BLaER1 (cell line): ENCODE data around the gene DCTD.
A peak's percentile ranks its signal among the peaks of the same experiment; 100 is the strongest.

Experiments
- H3K27ac ChIP-seq: shearing (Covaris generic); formaldehyde crosslinking; 2 replicates; pipeline ENCODE4 v1.8.1; 2022
- H3K27me3 ChIP-seq: shearing (Covaris generic); formaldehyde crosslinking; 2 replicates; pipeline ENCODE4 v1.8.1; 2022
- H3K36me3 ChIP-seq: shearing (Covaris generic); formaldehyde crosslinking; 2 replicates; pipeline ENCODE4 v1.8.1; 2022
- H3K4me1 ChIP-seq: shearing (Covaris generic); formaldehyde crosslinking; 2 replicates; pipeline ENCODE4 v1.8.1; 2022
- H3K4me2 ChIP-seq: shearing (Covaris generic); formaldehyde crosslinking; 2 replicates; pipeline ENCODE4 v1.8.1; 2022
- H3K4me3 ChIP-seq: shearing (Covaris generic); formaldehyde crosslinking; 2 replicates; pipeline ENCODE4 v1.8.1; 2022
- H3K9ac ChIP-seq: shearing (Covaris generic); formaldehyde crosslinking; 2 replicates; pipeline ENCODE4 v1.8.1; 2022
- H3K9me3 ChIP-seq: shearing (Covaris generic); formaldehyde crosslinking; 2 replicates; pipeline ENCODE4 v1.8.1; 2022
- H4K20me1 ChIP-seq: shearing (Covaris generic); formaldehyde crosslinking; 2 replicates; pipeline ENCODE4 v1.8.1; 2022
- Cebpa-rat ChIP-seq: shearing (Covaris generic); IDR thresholded peaks from 2 replicates; pipeline ENCODE4 v1.8.1; 2022

Gene DCTD

GRCh38 chr4:182917182-182918043 is at the start of gene DCTD:
Gene DCTD, minus strand, starts transcription at chr4:182917386. Its CDS starts 1,818 bp downstream, at chr4:182915568.
- no peak for TF ChIP-seq Cebpa-rat
- no peaks in the 10 kb centered on the region for H3K9me3 ChIP-seq
- H3K4me3 ChIP-seq = peak within 1 kb of the TSS; percentile 83

GRCh38 chr4:182960746-182961145 is 43.6 kb upstream of the DCTD start:
- Histone ChIP-seq H3K4me2 (no peak overlapping the region), H3K27ac (no peak overlapping the region), H3K4me1 (0 out of 2 replicates have a peak, but pooled peaks cover 9% of the 10 kb centered on the region)

More at GRCh38 chr4:182917182-182918043, at the start of gene DCTD:
- Histone ChIP-seq H3K27ac (peak within 1 kb of the TSS; percentile 98), H3K4me2 (peak within 1 kb of the TSS; percentile 87), H3K4me1 (peaks cover 45% of the 10 kb centered on the region), H3K27me3 (no peaks in the 10 kb centered on the region), H3K9ac (peak within 1 kb of the TSS; percentile 97), H3K36me3 (peaks cover 31% of the 10 kb centered on the region), H4K20me1 (peaks cover 5% of the 10 kb centered on the region; the same call in 1 of the 2 replicates)

DNA sequence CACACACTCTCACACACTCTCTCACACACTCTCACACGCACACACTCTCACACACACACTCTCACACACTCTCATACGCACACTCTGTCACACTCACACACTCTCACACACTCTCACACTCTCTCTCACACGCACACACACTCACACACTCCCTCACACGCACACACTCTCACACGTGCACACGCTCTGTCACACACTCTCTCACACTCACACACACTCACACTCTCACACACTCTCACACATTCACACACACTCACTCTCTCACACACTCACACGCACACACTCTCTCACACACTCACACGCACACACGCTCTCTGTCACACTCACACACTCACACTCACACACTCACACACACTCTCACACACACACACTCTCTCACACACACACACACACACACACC is 43.0 kb upstream of the DCTD start:
- Histone ChIP-seq H4K20me1 (no peaks in the 10 kb centered on the region), H3K4me2 (no peak overlapping the region), H3K9ac (no peak overlapping the region), H3K4me1 (0 out of 2 replicates have a peak, but pooled peaks cover 9% of the 10 kb centered on the region), H3K27ac (no peak overlapping the region), H3K4me3 (no peak overlapping the region), H3K27me3 (no peaks in the 10 kb centered on the region), H3K36me3 (no peaks in the 10 kb centered on the region), H3K9me3 (peaks cover 10% of the 10 kb centered on the region)
- no peak for TF ChIP-seq Cebpa-rat

More at GRCh38 chr4:182960746-182961145, 43.6 kb upstream of the DCTD start:
- H3K27me3 ChIP-seq = no peaks in the 10 kb centered on the region
- H3K36me3 ChIP-seq = no peaks in the 10 kb centered on the region
- peaks cover 10% of the 10 kb centered on the region for H3K9me3 ChIP-seq
- no peaks in the 10 kb centered on the region for H4K20me1 ChIP-seq
- no peak overlapping the region for H3K4me3 ChIP-seq
- H3K9ac ChIP-seq = no peak overlapping the region
- TF ChIP-seq Cebpa-rat = no peak

DNA sequence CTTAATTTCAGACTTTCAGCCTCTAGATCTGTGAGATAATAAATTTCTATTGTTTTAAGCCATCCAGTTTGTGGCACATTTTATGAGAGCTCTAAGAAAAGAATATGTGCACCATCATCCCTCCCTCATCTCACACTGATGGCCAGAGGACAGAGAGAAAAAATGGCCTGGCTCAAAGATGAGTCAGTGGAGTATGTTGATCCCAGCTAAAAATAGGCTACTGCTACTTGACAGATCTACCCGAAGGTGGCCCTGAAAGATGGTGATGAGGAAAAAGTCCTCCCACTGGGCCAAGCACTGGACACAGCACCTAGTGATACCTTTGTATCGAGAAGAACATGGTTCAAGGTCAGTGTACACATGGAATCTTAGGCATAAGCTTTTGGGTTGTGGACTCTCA is 38.2 kb upstream of the DCTD start:
- no peaks in the 10 kb centered on the region for H3K36me3 ChIP-seq
- no peaks in the 10 kb centered on the region for H3K27me3 ChIP-seq
- no peak overlapping the region for H3K4me2 ChIP-seq
- H3K9me3 ChIP-seq = peaks cover 13% of the 10 kb centered on the region
- no peak for TF ChIP-seq Cebpa-rat
- no peak overlapping the region for H3K9ac ChIP-seq
- no peak overlapping the region for H3K27ac ChIP-seq
- H4K20me1 ChIP-seq = no peaks in the 10 kb centered on the region
- H3K4me3 ChIP-seq = no peak overlapping the region
- no peaks in the 10 kb centered on the region for H3K4me1 ChIP-seq

DNA sequence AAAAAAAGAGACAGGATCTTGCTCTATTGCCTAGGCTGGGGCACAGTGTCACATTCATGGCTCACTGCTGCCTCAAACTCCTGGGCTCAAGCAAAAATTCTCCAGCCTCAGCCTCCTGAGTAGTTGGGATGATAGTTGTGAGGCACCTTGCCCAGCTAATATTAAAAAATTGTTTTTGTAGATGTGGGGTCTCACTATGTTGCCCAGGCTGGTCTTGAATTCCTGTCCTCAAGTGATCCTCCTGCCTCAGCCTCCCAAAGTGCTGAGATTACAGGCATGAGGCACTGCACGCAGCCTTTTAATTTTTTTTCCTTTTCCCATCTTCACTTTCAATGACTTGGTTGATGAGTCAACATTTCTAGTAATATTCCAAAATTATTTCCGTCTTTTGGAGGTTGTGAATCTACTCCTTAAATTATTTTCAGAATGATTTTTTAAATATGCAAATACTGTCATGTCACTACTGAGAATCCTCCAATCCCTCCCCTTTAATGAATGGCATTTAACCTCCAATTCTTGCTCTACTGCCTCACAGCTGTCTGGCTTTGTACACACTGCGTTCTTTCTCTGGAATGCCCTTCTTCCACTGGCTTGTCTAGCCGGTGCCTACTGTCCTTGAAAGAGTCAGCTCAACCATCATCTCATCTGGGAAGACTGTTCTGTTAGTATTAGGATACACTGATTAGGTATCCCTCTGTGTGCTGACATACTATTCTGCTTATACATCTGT is 27.5 kb upstream of the DCTD start:
- Histone ChIP-seq H3K4me1 (no peaks in the 10 kb centered on the region), H4K20me1 (no peaks in the 10 kb centered on the region), H3K9me3 (no peaks in the 10 kb centered on the region), H3K27ac (no peak overlapping the region), H3K9ac (no peak overlapping the region), H3K27me3 (no peaks in the 10 kb centered on the region), H3K4me3 (no peak overlapping the region), H3K4me2 (no peak overlapping the region), H3K36me3 (no peaks in the 10 kb centered on the region)
- no peak for TF ChIP-seq Cebpa-rat

- Histone ChIP-seq H3K4me1 (no peaks in the 10 kb centered on the region), H3K36me3 (no peaks in the 10 kb centered on the region), H3K4me2 (no peak overlapping the region), H4K20me1 (no peaks in the 10 kb centered on the region), H3K4me3 (no peak overlapping the region), H3K27me3 (no peaks in the 10 kb centered on the region), H3K9ac (no peak overlapping the region), H3K9me3 (no peaks in the 10 kb centered on the region), H3K27ac (no peak overlapping the region)
- no peak for TF ChIP-seq Cebpa-rat
Observed at GRCh38 chr4:182939680-182940079, 22.5 kb upstream of the DCTD start.

DNA sequence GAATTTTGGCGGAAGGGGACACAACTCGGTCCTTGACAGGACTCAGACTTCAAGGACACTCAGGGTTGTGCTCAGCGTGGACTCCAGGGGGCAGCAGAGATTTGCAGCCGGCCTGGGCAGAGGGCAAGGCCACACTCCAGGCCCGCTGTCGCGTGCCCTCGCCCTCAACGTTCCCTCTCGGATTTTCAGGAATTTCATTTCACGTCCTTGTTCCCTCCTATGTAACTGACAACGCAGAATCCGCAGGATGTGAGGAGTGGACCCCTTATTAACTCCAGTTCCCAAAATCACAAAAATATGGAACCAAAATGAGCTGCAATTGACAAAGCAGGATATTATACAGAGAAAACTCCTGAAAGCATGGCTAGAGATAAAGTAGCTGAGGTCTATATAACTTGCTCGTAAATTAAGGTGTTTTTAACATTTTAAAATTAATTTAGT is 21.0 kb upstream of the DCTD start:
- Histone ChIP-seq H3K9ac (no peak overlapping the region), H3K4me2 (no peak overlapping the region), H4K20me1 (no peaks in the 10 kb centered on the region), H3K36me3 (no peaks in the 10 kb centered on the region), H3K27me3 (no peaks in the 10 kb centered on the region), H3K4me3 (no peak overlapping the region), H3K4me1 (no peaks in the 10 kb centered on the region), H3K9me3 (no peaks in the 10 kb centered on the region), H3K27ac (no peak overlapping the region)
- no peak for TF ChIP-seq Cebpa-rat

DNA sequence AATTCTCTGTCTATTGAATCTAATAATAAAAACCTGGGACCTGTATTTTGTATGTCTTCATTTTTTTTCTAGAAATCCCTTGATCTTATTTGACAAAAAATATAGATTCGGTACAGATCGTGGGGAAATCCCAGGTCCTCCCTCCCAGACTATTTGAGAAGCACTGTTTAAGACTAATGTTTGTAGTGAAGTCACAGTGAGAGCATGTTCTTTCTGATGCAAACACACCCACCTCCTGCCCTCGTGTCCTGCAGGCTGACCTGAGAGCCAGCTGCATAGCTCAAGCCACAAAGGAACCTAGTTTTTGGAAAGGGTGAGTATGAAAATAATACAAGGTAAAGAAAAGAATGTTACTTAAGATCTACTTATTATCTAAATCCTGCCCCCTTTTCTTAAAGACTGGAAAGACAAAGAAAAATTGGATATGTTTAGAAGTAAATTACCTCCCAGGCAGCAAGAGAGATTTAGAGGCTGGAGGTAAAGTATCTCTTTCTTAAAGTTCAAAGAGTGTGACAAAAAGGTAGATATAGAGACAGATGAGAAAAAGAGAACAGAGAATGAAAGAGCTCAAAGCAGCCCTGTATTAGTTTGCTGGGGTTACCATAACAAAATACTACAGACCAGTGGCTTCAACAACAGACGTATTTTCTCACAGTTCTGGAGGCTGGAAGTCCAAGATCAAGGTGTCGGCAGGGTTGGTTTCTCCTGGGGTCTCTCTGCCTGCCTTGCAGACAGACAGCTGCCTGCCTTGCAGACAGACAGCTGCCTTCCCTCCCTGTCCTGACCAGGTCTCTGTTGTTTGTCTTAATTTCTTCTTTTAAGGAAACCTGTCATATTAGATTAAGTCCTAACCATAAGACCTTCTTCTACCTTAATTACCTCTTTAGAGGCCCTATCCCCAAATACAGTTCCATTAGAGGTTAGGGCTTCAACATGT is 20.4 kb upstream of the DCTD start:
- Histone ChIP-seq H3K9me3 (no peaks in the 10 kb centered on the region), H3K4me1 (no peaks in the 10 kb centered on the region), H3K9ac (no peak overlapping the region), H4K20me1 (no peaks in the 10 kb centered on the region), H3K4me3 (no peak overlapping the region), H3K4me2 (no peak overlapping the region), H3K27me3 (no peaks in the 10 kb centered on the region), H3K36me3 (no peaks in the 10 kb centered on the region), H3K27ac (no peak overlapping the region)
- TF ChIP-seq Cebpa-rat = no peak

- Histone ChIP-seq H3K36me3 (no peaks in the 10 kb centered on the region), H3K27me3 (no peaks in the 10 kb centered on the region), H3K4me3 (no peak overlapping the region), H3K27ac (no peak overlapping the region), H4K20me1 (no peaks in the 10 kb centered on the region), H3K9ac (no peak overlapping the region), H3K4me1 (no peaks in the 10 kb centered on the region), H3K4me2 (no peak overlapping the region), H3K9me3 (no peaks in the 10 kb centered on the region)
- TF ChIP-seq Cebpa-rat = no peak
Observed at GRCh38 chr4:182932651-182933050, 15.5 kb upstream of the DCTD start.
